HG03108 (cell line): ENCODE measurements around the gene GPC3.

Source experiments
- ATAC-seq: cut with Tn5 transposase; IDR thresholded peaks from one replicate; pipeline ENCODE4 v1.9.1; 2021; ENCODE audit warnings: moderate library complexity; ENCODE audit not compliant: unreplicated experiment

Gene GPC3

DNA sequence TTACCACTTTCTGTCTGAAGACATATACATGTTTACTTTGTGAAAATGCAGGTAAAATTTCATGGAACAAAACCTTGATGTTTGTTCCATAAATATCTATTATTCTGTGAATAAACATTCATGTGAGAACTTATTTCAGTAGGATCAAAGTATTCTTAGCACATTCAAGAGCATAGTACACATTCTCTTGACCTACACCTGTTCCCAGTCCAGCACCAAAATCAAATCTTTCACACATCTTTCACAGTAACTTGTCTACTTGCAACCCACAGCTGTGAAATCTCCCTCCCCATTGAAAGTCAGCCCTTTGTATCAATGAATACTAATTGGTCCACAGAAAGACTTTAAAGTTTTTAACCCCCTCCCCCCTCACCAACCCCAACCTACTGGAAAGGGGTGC is 283.2 kb downstream of the GPC3 start:
- no peak for ATAC-seq

DNA sequence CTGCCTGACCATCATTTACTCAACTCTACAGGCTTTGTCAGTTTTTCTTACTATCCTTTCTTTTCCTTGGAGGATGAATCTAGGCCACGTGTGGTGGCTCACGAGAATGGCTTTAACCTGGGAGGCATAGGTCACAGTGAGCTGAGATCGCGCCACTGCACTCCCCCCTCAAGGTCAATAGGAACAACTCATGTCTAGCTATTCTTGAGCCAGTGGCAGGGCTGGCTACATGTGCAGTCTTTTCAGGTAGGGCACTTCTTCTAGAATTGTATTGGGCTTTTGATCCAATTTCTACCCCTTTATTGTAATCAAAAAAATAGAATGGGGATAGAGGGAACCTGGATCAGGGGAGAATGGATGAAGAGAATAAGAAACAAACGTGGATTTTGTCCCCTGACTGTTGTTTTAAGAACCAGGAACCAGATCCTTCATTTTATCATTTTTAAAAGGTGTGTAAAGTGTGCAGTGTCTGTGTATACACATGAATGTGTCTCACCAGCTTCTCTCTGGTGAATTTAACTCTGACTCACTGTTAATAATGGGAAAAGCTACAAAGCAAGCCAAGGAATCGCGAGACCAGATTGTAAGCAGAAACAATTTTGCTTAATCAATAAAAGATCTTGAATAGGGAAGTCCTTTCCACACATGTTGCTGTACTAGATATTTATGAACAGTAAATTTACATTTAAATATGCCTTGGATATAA is 286.2 kb downstream of the GPC3 start:
- ATAC-seq: no peak

DNA sequence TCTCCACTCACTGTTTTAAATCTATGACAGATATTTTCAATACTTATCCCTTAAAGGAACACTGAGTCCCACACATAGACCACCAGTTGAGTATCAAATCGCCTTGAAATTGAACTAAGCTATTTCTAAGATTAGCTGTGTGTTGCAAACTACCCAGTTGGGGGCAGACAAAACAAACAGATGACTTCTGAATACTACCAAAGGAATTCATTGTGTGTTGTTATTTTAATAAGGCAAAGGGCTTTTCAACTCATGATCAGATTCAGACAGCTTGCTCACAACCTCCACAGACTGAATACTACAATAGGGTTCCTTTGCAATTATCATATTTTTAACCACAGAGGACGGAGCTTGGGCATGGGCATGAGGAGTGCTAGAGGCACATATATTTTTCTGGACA is 287.1 kb downstream of the GPC3 start:
- no peak for ATAC-seq

DNA sequence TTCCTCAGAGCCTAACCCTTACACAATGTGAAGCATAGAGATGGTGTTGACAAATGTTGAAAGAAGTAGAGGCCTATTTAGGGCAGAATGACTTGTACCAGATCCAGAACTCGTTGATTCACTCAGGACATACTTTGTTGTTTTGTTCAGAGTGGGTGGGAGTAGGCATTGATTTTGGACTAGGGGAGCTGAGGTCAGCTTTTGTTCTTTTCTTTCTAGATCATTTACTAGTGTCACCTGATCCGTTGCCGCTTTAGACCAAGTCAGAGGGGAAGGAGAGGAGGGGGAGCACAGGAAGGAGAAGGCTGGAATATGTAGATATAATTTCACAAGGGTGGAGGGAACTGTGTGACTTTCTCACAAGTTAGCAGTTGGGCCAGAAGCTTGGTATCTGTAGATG is 287.7 kb downstream of the GPC3 start:
- ATAC-seq: no peak

DNA sequence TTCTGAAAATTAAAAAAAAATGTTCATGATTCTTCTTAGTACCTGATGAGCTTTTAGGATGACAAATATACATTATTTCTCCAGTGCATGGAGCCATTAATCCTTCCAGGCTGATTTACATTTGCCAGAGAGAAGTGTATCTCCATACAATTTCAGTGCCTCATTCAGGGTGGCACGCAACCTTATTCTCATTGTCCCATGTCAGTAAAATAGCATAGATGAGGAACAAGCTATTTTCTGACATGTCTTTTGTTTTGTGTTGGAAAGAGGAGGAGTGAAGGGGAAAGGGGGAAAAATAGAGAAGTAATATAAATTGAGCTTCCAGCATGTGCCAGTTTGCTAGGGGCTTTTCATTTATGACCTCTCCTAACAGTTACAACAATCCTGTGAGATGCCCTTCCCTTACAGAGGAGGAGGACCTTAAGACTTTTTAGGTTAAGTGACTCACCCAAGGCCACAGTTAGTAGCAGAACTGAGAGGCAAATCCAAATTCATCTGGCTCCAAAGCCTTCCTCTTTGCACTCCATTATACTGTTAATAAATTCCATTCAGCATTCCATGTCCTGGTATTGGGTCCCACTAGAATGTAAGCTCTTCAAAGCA is 295.3 kb downstream of the GPC3 start:
- no peak for ATAC-seq

DNA sequence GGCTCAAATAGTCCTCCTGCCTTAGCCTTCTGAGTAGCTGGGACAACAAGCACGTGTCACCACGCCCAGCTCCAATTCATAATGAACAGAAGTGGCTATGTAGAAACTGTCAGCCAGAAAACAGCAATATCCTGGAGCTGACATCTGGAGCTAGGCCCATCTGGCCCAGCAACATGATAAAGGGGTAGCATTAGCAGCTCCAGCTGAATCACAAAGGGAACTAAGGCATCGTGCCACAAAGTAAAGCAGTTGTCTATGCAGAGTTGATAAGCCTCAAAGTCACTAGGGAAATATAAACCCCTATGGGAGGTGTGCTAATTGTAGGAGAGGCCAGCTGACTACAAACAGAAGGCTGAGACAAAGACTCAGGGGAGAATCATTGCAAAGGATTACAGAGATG is 299.6 kb downstream of the GPC3 start:
- ATAC-seq: no peak

DNA sequence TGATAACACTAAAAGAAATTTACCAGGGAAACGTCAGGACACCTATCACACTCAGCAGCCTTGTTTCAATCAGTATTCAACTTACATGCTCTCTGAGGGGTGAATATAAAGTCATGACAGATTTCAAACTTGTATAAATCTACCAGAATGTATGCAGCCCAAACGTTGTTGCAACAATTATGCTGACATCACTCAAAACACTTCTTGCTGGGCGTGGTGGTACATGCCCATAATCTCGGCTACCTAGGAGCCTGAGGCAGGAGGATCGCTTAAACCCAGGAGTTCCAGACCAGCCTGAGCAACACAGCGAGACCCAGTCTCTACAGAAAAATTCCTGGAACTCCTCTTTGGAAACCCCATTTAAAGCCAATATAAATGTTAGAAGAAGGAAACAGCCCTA is 303.5 kb downstream of the GPC3 start:
- no peak for ATAC-seq

DNA sequence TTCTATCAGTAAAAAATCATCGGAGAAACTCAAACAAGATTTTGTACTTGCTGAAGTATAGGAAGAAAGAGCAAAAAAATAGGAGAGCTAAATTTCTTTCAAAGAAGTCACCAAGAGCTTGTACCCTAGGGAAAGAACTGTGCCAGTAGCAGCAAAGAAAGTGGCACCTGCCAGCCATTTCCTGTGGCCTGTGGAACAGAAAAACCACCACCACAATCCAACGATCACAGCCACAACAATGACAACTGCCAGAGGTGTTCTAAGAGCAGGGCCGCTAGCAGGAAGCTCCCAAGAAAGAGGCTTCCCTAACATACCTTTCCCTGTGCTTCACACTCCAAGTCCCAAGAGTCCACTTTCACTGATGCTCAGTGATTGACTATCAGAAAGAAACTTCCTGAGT is 304.0 kb downstream of the GPC3 start:
- ATAC-seq: no peak

DNA sequence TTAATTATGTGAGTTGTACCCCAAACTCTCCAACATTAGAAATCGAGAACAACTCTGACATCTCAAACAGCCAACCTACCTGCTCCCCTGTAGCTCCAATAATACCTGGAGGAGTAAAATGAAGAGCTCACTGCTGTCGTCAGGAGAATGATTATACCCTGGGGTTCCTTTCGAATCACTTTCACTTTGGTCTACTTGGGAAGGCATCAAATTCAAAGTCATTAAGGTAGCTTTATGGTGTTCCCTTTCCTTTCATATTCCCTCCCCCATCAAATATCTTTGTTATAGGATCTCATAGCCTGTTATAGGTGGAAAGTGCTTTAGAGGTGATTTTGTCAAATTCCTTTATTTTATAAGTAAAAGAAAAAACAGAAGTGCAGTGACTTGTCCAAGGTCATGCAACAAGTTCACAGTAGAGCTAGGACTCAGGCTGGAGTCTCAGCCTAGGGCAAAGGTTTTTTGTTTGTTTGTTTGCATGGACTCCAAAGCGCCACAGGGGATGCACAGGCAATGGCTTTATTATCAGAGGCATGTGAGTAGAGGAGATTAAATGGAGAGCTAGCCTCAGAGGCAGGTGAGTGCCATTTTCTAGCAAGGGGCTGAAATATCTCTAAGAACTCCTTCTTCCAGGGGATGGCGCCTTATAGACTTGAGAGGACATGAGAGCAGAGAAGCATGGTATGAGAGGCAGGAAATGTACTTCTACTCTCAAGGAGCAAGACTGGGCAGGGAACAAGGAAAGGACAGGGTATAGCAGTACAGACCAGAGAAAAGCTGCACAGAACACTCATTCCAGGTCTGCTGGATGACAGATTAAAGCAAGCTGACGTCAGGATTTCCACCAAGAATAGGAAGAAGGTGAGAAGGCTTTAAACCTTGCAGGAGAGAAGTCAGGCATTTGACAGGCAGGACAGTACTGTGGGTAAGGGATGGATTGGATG is 308.0 kb downstream of the GPC3 start:
- ATAC-seq: no peak

DNA sequence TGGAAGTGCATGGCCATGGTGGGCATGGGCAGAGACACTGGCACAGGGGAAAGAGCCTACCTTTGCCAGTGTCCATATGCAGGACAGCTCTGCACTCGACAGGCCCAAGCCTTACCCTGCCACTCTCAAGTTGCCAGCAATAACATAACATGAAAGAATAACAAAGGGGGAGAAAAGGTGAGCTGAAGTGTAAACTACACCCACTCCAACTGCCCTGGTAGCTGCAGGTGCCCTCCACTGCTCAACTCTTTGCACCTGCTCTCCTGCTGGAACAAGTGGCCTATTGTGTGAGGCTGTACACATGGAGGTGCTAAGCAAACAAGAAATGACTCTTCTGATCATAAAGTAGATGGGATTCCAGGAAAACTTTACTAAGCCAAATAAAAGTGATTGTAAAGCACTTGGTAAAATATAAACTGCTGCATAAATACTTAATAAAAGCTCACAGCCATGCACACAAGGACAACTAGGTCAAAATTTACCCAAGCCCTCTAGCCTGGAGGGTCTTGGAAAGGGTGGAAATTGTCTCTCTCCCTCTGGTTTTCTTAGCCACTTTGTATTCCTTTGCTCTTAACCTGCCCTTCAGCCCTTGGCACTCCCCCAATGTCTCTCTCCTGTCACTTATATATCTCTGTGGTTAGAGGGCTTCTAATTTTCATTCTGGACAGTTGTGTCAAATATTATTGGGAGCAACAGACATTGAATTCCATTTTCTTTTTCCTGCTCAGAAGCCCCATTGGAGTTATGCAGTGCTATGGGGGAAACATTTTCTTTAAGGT is 308.9 kb downstream of the GPC3 start:
- no peak for ATAC-seq

DNA sequence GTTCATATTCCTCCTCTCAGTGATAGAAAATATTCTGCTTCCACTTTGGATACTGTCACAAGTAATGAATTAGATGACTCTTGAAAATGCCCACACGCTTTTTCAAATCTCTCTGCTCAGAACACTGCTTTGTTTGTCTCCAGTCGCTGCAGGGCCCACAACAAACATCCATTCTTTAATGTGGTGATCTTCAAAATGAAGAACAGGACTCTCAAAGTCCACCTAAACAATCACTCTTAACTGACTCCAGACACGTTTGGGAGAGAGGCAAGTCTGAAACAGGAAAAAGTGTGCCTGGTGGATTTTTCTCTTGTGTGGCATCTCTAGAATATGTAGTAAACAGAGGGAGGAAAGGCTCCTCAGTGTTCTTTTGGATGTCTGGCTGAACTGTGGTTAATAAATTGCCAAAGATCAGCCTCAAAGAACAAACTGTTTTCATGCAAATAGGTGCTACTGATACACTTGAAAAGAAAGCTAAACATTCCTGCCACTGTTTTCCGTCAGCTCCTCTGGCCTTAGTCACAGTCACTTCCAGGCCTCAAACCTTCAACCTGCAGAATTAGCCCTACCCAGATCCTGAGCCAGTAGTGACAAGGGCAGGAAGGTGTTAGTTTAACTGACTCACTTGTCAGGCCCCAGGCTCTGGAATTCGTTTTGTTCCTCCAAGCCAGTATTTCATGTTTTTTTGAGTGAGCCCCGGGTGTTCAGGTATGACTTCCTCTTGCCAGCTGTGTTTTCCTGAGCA is 310.5 kb downstream of the GPC3 start:
- no peak for ATAC-seq

DNA sequence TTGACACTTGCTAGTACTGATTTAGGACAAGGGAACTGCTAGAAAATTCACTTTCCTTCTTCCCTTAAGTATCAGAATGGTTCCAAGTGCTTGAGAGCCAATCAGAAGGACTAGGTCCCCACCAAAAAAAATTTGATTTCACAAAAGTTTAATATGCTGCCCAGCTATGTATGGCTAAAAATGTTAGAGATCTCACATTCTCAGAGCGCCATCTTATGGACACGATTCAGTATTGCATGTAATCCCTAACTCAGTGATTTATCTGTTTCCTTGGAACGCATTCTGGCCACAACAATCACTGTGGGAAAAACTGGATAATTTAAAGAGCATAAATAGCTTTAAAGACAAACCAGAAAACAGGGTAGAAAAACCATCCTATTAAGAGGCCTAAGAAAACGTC is 315.0 kb downstream of the GPC3 start:
- ATAC-seq: no peak

DNA sequence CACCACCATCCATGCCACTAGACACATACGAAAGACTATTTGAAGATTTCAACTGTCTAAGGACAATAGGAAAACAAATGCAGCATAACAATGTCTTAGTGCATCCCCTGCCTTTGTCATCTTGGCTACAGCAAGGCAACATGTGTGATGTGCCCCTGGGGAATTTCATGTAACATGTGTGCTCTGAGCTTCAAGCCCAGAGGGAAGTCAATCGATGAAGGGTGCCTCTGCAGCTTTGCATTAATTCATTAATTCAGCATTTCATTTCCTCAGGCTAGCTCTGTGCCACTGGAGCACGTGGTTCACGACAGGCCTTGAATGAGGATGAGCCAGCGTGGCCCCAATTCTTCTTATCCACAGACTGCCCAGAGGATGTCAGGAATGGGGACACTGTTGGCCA is 316.2 kb downstream of the GPC3 start:
- ATAC-seq: no peak

DNA sequence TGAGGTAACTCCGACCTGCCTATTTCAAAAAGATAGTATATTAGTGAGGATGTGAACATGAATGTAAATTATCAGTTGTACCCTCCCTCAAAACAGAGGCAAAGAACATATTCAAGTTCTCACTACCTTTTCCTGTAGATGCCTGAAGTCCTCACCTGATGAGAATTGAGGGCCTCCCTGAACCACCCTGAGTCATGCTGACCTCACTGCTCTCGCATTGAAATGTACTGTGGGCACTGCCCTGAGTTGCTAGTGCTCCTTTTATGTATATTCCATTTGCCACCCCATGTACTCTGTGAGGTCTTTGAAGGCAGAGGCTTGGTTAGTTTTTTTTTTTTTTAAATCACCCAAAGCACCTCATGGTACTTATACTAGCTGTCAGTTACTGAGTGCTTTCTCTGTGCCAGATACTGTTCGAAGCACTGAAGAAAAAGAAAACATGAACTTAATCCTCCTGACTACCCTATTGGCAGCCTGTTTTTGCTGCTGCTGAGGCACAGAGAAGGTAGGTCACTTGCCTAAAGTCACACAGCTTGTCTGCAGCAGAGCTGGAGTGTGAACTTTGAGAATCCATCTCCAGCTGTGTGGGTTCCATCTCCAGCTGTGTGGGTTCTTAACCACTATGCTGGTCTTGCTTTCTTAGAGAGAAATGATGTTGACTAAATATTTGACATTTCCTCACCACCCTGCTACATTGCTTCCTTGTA is 317.0 kb downstream of the GPC3 start:
- no peak for ATAC-seq

DNA sequence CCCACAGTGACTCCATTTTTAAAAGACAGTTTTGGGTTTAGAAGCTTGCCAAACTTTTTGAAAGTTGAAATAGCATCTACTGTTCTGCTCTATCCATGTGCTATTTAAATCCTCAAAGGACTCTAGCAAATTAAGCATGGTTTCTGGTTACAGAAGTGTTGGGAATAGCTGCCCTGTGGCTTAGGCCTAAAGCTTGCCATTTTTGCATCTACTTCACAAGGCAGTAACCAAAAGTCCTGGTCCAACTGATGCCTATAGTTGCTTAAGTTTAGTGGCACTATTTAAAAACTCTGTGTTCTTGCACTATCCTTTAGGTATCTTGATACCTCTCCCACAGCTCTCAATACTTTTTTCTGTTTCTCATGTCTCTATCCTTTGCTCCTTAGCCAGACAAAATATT is 319.1 kb downstream of the GPC3 start:
- ATAC-seq: no peak

DNA sequence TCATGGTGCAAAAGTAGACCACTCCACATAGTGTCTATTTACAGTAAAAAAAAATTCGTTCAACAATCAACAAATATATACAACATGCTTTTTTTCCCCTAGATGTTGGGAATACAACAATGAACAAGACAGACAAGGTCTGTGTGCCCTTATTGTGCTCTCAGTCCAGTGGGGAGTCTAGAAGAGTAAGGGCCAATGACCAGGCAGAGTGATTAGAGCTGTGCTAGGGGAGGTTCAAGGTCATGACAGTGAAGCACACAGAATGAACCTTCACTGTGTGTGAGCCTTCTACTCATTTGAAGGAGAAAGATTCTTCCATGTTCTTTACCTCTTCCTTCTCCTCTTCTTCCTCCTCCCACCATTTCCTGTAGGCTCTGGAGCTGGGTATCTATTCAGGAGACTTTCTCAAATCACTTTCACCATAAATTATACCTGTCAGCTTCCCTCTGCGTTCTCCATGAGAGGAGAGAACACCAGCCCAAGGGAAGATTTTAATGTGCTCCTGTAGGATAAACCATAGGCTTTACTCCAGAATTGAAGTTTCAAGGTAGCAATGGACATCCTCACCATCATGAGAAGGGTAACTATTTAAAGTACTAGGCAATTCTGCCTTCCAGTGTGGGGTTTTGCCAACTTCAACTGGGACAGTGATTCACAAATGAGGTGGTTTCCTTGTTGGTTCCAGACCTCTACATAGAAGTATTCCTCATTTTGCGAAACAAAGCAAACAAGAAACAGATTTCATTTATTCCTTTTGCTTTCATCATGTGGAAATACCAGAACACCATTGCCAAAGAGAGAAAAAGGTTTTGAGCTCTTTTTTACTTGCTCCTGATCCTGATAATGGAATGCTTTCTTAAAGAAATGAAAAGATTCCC is 323.2 kb downstream of the GPC3 start:
- ATAC-seq: no peak

DNA sequence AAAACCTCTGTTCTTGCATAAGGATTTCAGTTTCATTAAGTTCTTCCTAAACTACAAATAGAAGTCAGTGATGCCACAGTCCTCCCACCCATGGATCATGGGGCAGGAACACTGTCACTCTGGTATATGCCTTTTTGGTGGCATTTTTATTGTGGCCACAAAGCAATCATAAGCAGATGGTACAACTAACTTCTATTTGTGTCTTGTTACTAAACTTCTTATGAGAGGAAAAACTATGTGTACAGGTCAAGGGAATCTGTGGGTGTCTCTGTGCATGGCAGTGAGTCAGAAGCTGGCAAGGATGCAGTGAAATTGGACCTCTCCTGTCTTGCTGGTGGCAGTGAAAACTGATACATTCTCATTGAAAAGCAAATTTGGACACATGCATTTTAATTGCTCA is 325.1 kb downstream of the GPC3 start:
- ATAC-seq: no peak

DNA sequence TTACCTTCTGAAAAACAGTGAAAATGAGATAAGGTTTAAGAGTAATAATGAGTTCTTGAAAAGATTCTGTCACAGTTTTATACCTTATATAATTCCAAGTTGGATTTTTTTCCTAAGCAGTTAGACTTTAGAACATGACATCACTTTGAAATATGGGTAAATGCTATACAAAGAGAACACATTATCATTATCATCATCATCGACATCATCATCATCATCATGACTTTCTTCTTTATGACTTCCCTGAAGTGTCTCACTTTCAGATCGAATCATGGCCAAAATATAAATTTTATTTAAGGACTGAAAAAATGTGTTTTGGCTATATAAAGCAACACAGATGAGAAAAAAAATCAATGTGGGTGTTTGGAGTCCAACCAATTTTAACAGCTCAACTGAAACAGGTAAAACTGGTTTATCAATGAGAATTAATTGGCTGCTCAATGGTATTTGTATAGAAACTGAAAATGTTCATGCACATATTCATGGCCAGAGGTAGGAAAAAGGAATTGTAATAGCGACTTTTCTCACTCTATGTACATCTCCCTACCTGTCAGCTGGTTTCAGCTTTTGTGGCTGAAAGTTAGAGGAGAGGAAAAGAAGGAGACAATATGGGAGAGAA is 327.0 kb downstream of the GPC3 start:
- ATAC-seq: no peak
